ENCODE measurements around the gene MYO3B.

- no peak for TF ChIP-seq EZH2 (IDR thresholded peaks at IDR 0.05; ENCODE audit: insufficient read depth, poor library complexity, severe bottlenecking)
- no peak for TF ChIP-seq EZH2phosphoT487 (IDR thresholded peaks at IDR 0.05; ENCODE audit: insufficient read depth, low read depth)
Measured at GRCh38 chr2:170643346-170643745, 465.4 kb downstream of the MYO3B start.

All from GM23248 (cell line).